Measurements from ENCODE around the gene DOCK6. TPM values are rescaled to one million over a fixed set of nuclear protein-coding genes. Genes with fewer than 3 reads are reported as not detected.

DOCK6 gene
- total RNA-seq, 1 experiment from 2014 or later: 57.9 TPM

DNA sequence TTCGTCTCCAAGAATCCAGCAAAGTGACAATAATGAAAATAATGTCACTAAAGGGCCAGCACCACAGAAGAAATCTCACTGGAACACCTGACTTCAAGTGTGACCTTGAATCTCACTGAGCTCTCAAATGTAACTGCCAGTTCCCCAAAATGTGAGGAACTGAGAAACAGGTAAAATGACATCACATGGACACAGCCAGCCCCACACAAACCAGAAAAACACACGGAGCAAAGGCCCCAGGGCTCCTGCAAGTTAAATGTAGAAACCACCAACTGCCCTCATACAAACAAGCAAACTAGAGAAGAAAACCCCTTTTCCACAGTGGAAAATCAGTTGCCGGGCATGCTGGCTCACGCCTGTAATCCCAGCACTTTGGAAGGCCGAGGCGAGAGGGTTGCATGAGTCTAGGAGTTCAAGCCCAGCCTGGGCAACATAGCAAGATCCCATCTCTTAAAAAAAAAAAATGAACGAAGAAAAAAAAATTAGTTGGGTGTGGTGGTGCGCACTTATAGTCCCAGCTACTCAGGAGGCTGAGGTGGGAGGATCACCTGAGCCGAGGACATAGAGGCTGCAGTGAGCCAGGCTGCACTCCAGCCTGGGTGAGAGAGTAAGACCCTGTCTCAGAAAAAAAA lies 56.3 kb downstream of the DOCK6 start:
- Histone ChIP-seq H4K20me1 (ENCODE audit: control insufficient read depth, insufficient read depth, insufficient read length) (no peaks in the 10 kb centered on the region), H2BK12ac (ENCODE audit: insufficient read length, low read depth, low read length) (no peak overlapping the region), H2BK5ac (ENCODE audit: insufficient read length, low read length) (no peak overlapping the region), H3K23me2 (ENCODE audit: insufficient read length, low read depth, low read length, poor library complexity, severe bottlenecking) (no peaks in the 10 kb centered on the region), H2BK15ac (ENCODE audit: low read depth, low read length) (no peak overlapping the region), H2BK20ac (ENCODE audit: low read depth, low read length, poor library complexity, severe bottlenecking) (no peak overlapping the region), H3K9me3 (ENCODE audit: control insufficient read depth, low read depth, low read length) (no peaks in the 10 kb centered on the region), H3K4ac (ENCODE audit: low read depth, low read length) (no peak overlapping the region), H3K14ac (ENCODE audit: insufficient read depth, low read length) (no peak overlapping the region), H4K8ac (replicated peaks; ENCODE audit: insufficient read length, low read depth, low read length) (no peak overlapping the region), H3K27ac (ENCODE audit: insufficient read length, low read depth, low read length) (no peak overlapping the region), H3K56ac (ENCODE audit: insufficient read length, low read depth, low read length) (no peak overlapping the region), H4K5ac (ENCODE audit: insufficient read length, low read depth, low read length) (no peak overlapping the region), H3K9ac (ENCODE audit: extremely low read depth, insufficient read length, low read length) (no peak overlapping the region), H3K79me1 (ENCODE audit: insufficient read depth, low read depth, low read length, poor library complexity, severe bottlenecking) (no peaks in the 10 kb centered on the region), H3K4me2 (ENCODE audit: insufficient read depth, insufficient read length, low read length) (no peak overlapping the region), H2BK120ac (ENCODE audit: low read depth, low read length, poor library complexity, severe bottlenecking) (no peak overlapping the region), H3K18ac (ENCODE audit: insufficient read length, low read depth, low read length) (no peak overlapping the region), H2AK5ac (ENCODE audit: insufficient read length, low read length) (no peak overlapping the region), H2AFZ (ENCODE audit: low read length) (no peak overlapping the region), H3K27me3 (ENCODE audit: insufficient read depth, low read length) (no peaks in the 10 kb centered on the region), H4K91ac (ENCODE audit: insufficient read length, low read depth, low read length) (no peak overlapping the region), H3K79me2 (ENCODE audit: insufficient read depth, low read length) (no peaks in the 10 kb centered on the region), H3K23ac (ENCODE audit: insufficient read length, low read depth, low read length) (no peak overlapping the region), H3T11ph (ENCODE audit: low read length) (no peak overlapping the region), H3K4me1 (ENCODE audit: insufficient read depth, low read length) (no peaks in the 10 kb centered on the region)
- H3K4me1 Mint-ChIP-seq: peaks cover 3 to 7% of the 10 kb centered on the region in 2 experiments; a peak in 3 of 4 replicates
- DNase-seq: no peak
- no peak overlapping the region; a peak in 1 of 5 replicates for H3K4me3 Mint-ChIP-seq
- H3K27me3 Mint-ChIP-seq (ENCODE audit: low read depth): no peaks in the 10 kb centered on the region
- no CpG with 5 or more reads among the region's 9 CpGs for WGBS (ENCODE audit: extremely low coverage, insufficient read length, low lambda C conversion rate)
- no peaks in the 10 kb centered on the region for H3K9me3 Mint-ChIP-seq
- H3K36me3 Mint-ChIP-seq (ENCODE audit: insufficient read depth in 1 of 3, low read depth in 3 of 3): peaks cover 2 to 37% (median 21%) of the 10 kb centered on the region in 3 experiments; a peak in 5 of 7 replicates
- TF ChIP-seq, protein P1, sequence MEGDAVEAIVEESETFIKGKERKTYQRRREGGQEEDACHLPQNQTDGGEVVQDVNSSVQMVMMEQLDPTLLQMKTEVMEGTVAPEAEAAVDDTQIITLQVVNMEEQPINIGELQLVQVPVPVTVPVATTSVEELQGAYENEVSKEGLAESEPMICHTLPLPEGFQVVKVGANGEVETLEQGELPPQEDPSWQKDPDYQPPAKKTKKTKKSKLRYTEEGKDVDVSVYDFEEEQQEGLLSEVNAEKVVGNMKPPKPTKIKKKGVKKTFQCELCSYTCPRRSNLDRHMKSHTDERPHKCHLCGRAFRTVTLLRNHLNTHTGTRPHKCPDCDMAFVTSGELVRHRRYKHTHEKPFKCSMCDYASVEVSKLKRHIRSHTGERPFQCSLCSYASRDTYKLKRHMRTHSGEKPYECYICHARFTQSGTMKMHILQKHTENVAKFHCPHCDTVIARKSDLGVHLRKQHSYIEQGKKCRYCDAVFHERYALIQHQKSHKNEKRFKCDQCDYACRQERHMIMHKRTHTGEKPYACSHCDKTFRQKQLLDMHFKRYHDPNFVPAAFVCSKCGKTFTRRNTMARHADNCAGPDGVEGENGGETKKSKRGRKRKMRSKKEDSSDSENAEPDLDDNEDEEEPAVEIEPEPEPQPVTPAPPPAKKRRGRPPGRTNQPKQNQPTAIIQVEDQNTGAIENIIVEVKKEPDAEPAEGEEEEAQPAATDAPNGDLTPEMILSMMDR (conservative IDR thresholded peaks at IDR 0.05): no peak
- peak overlapping the region in 1 of 3 experiments; percentile 50; a peak in 1 of 7 replicates for H3K27ac Mint-ChIP-seq

All from H9 (cell line).